AG04449 (cell line): ENCODE data around the gene ZMIZ1.

ENCODE experiments used
- CTCF ChIA-PET: fragments of 350-600 bp; formaldehyde crosslinking; extraction: SDS; loops from one replicate; lab custom pipeline; 2021; ENCODE audit warnings: antibody characterized with exemption; lab: Yijun Ruan, JAX
- POLR2A ChIA-PET: fragments of 400-600, 350-600 bp; formaldehyde crosslinking; extraction: SDS; loops from one replicate; lab custom pipeline; 2020; ENCODE audit warnings: antibody characterized with exemption, inconsistent platforms; lab: Yijun Ruan, JAX
- DNase-seq: peaks from one replicate; pipeline ENCODE4 v3.0.0-alpha.2; 2010; ENCODE audit warnings: low read depth, low spot score
- H3K4me3 ChIP-seq: 2 replicates; pipeline ENCODE4 v1.5.1; 2011; ENCODE audit warnings: low read depth, mild to moderate bottlenecking, control low read depth, low read length
- TF ChIP-seq, protein P1 (sequence below): IDR thresholded peaks from one replicate; pipeline ENCODE4 v1.5.1; 2011; ENCODE audit warnings: mild to moderate bottlenecking, moderate library complexity, low read length, control low read depth, inconsistent platforms; ENCODE audit not compliant: insufficient read depth; ENCODE audit errors: missing control alignments

ZMIZ1 gene

GRCh38 chr10:79071396-79071923, 2.7 kb downstream of the ZMIZ1 start:
- no peak for DNase-seq
- POLR2A ChIA-PET: interaction anchor here (0.8 to 2.1 kb wide), 3 partner anchors 68 to 124 kb away, joined by 3 to 8 read pairs (median 3); no protein-coding TSS in a partner anchor
- H3K4me3 ChIP-seq: peak overlapping the region; percentile 95

DNA sequence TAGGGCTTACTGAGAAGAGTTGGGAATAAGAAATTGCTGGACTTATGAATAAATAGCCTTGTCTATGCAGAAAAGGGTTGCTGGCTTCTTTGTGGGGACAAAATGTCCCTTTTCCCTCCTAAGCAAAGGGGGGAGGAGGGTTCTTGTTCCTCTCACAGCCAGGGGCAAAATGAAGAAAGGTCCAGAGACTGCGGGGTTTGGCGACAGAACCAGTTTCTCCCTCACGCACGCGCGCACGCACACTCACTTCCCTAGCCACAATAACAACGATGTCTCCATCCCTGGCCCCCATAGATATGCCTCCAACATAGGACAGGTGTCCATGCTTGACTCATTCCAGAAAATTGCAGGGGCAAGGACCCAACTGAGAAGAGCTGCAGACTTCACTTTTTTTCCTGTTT, 3.3 kb downstream of the ZMIZ1 start:
- TF ChIP-seq, protein P1, sequence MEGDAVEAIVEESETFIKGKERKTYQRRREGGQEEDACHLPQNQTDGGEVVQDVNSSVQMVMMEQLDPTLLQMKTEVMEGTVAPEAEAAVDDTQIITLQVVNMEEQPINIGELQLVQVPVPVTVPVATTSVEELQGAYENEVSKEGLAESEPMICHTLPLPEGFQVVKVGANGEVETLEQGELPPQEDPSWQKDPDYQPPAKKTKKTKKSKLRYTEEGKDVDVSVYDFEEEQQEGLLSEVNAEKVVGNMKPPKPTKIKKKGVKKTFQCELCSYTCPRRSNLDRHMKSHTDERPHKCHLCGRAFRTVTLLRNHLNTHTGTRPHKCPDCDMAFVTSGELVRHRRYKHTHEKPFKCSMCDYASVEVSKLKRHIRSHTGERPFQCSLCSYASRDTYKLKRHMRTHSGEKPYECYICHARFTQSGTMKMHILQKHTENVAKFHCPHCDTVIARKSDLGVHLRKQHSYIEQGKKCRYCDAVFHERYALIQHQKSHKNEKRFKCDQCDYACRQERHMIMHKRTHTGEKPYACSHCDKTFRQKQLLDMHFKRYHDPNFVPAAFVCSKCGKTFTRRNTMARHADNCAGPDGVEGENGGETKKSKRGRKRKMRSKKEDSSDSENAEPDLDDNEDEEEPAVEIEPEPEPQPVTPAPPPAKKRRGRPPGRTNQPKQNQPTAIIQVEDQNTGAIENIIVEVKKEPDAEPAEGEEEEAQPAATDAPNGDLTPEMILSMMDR: no peak
- no peak for DNase-seq
- POLR2A ChIA-PET: no interaction called here
- CTCF ChIA-PET: interaction anchor here (1.0 to 15.9 kb wide), 3 partner anchors 13 to 1024 kb away, joined by 3 to 180 read pairs (median 4); no protein-coding TSS in a partner anchor
- peak overlapping the region; percentile 95 for H3K4me3 ChIP-seq

More at GRCh38 chr10:79071396-79071923, 2.7 kb downstream of the ZMIZ1 start:
- TF ChIP-seq, protein P1: no peak
- CTCF ChIA-PET: interaction anchor here (0.6 to 15.9 kb wide), 4 partner anchors 10 to 122 kb away, joined by 3 to 180 read pairs (median 7); no protein-coding TSS in a partner anchor

- CTCF ChIA-PET: interaction anchor here (1.0 to 15.9 kb wide), 3 partner anchors 14 to 1026 kb away, joined by 3 to 180 read pairs (median 4); no protein-coding TSS in a partner anchor
- DNase-seq: no peak
- no peak overlapping the region for H3K4me3 ChIP-seq
- POLR2A ChIA-PET: no interaction called here
- TF ChIP-seq, protein P1: peak; percentile 7
Measured at GRCh38 chr10:79072994-79073645, 4.4 kb downstream of the ZMIZ1 start.

- no peak overlapping the region for H3K4me3 ChIP-seq
- ChIA-PET POLR2A (interaction anchor here (0.6 kb wide), 1 partner anchor 32 kb away, joined by 3 read pairs; no protein-coding TSS in a partner anchor), CTCF (interaction anchor here (15.9 kb wide), 1 partner anchor 120 kb away, joined by 180 read pairs; no protein-coding TSS in a partner anchor)
- TF ChIP-seq, protein P1: no peak
- no peak for DNase-seq
Measured at GRCh38 chr10:79073784-79074432, 5.1 kb downstream of the ZMIZ1 start.

- H3K4me3 ChIP-seq: no peak overlapping the region
- TF ChIP-seq, protein P1: no peak
- ChIA-PET POLR2A (interaction anchor here (0.6 to 1.3 kb wide), 2 partner anchors 18 to 31 kb away, joined by 3 read pairs; no protein-coding TSS in a partner anchor), CTCF (interaction anchor here (15.9 kb wide), 1 partner anchor 119 kb away, joined by 180 read pairs; no protein-coding TSS in a partner anchor)
- DNase-seq: no peak
Measured at GRCh38 chr10:79074732-79075131, 6.0 kb downstream of the ZMIZ1 start.
